Activated T-cell treated with anti-CD3 and anti-CD28 coated beads for 1 hour (primary cell): ENCODE results near the gene CBX4.

Experiments used
- DNase-seq: peaks from one replicate; pipeline ENCODE4 v3.0.0-alpha.2; 2020; ENCODE audit warnings: low read depth

CBX4 gene

GRCh38 chr17:79829004-79829403 is 10.2 kb downstream of the CBX4 start:
- no peak for DNase-seq

GRCh38 chr17:79826841-79827578 is 12.2 kb downstream of the CBX4 start:
- no peak for DNase-seq

GRCh38 chr17:79826204-79826680 is 13.0 kb downstream of the CBX4 start:
- DNase-seq, result no peak

- no peak for DNase-seq
These were observed 13.7 kb downstream of the CBX4 start for GRCh38 chr17:79825580-79825921.

- DNase-seq, result no peak
These were observed 14.2 kb downstream of the CBX4 start for GRCh38 chr17:79824893-79825579.

GRCh38 chr17:79824234-79824633 is 15.0 kb downstream of the CBX4 start:
- DNase-seq, result no peak

GRCh38 chr17:79822583-79823124 is 16.6 kb downstream of the CBX4 start:
- no peak for DNase-seq

GRCh38 chr17:79821331-79822095 is 17.7 kb downstream of the CBX4 start:
- DNase-seq, result no peak

GRCh38 chr17:79820959-79821330 is 18.3 kb downstream of the CBX4 start:
- no peak for DNase-seq

- DNase-seq, result no peak
These were observed 19.5 kb downstream of the CBX4 start for GRCh38 chr17:79819534-79820276.

GRCh38 chr17:79819085-79819484 is 20.2 kb downstream of the CBX4 start:
- DNase-seq, result no peak

GRCh38 chr17:79818026-79818758 is 21.0 kb downstream of the CBX4 start:
- DNase-seq, result no peak

- DNase-seq, result no peak
These were observed 23.3 kb downstream of the CBX4 start for GRCh38 chr17:79815836-79816461.

- DNase-seq, result no peak
These were observed 24.0 kb downstream of the CBX4 start for GRCh38 chr17:79814974-79815835.

- no peak for DNase-seq
These were observed 24.9 kb downstream of the CBX4 start for GRCh38 chr17:79814127-79814973.

GRCh38 chr17:79813297-79814126 is 25.7 kb downstream of the CBX4 start:
- DNase-seq, result no peak

- DNase-seq, result no peak
These were observed 26.6 kb downstream of the CBX4 start for GRCh38 chr17:79812353-79813258.
